ENCODE data around the gene KCNIP1. TPM values are rescaled to one million over a fixed set of nuclear protein-coding genes. Genes with fewer than 3 reads are reported as not detected.

Gene KCNIP1
- total and polyA plus RNA-seq, 2 of the 13 experiments (the other 11 are each of a cell fraction or from before 2014, with no cell fraction given) = not detected

DNA sequence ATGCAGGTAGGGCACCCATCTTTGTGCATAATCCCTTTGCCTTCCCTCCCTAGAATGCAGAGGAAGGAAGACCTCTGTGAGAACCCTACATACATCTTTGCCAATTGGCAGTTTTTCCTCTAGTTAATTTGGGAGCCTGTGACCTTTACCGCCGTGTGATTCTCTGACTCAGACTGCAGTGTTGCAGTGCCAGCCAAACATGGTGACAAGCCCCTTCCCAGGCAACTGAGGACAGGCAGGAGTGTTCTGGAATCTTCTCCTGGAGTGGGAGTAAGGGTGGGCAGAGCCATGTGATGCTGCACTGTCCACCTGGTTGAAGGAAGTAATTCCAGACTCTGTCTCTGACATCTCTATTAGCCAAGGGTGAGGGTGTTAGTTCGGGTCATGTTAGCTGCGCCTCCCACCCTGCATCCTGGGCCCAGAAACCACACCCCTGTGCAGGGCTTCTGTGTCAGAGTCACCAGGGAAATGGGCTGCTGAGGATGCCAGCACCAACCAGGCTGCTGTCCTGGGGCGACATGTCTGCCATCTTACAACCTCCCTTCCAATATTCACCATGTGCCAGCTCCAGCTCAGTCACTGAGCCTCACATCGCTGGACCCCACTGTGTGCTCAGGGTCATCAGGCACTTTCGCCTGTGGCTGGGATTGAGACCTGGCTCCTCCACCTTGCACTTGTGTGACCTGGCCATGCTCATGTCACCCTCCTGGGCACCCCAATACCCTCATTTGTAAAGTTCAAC lies 21.8 kb downstream of the KCNIP1 start:
- no peak overlapping the region for H3K27ac ChIP-seq (ENCODE audit: extremely low read length, insufficient read depth, low read length)
- ATAC-seq = no peak
- no peak overlapping the region for H3K4me3 ChIP-seq (replicated peaks in 1 of 3; ENCODE audit: insufficient read depth in 1 of 3, low read depth in 2 of 3, low read length in 3 of 3)
- no peak for FAIRE-seq
- no peaks in the 10 kb centered on the region for H3K79me2 ChIP-seq (ENCODE audit: insufficient read depth, low read length)
- intact Hi-C loops (cut with micrococcal nuclease; ENCODE audit: unreplicated experiment) = no loop called here
- ChIA-PET POLR2A (no interaction called here), CTCF (ENCODE audit: low intra/inter-chr PET ratio, low total read pairs) (no interaction called here)
- no peaks in the 10 kb centered on the region; a peak in 2 of 5 replicates for H3K27me3 ChIP-seq (ENCODE audit: control insufficient read depth in 1 of 2, insufficient read depth in 2 of 2, low read length in 2 of 2)
- in situ Hi-C loops (cut with HindIII; ENCODE audit: extremely low pct_ligation_motif_present, low pct_unique_long_range_greater_than_20kb) = no loop called here
- WGBS (ENCODE audit: low lambda C conversion rate) = 38% methylated on average over 5 of the region's 7 CpGs
- H2AFZ ChIP-seq (ENCODE audit: low read length) = no peak overlapping the region
- H3K9ac ChIP-seq (ENCODE audit: insufficient read depth, low read depth, low read length) = no peak overlapping the region
- H4K20me1 ChIP-seq (ENCODE audit: insufficient read depth, low read length) = no peaks in the 10 kb centered on the region
- DNase-seq (ENCODE audit: low spot score) = no peak
- no peak for TF ChIP-seq SIN3B (IDR thresholded peaks at IDR 0.05; ENCODE audit: low read length)
- TF ChIP-seq ELK4 (CRISPR knock-in tag; IDR thresholded peaks at IDR 0.05; ENCODE audit: borderline replicate concordance) = no peak
- TF ChIP-seq ZNF747 (CRISPR knock-in tag; IDR thresholded peaks at IDR 0.05; ENCODE audit: borderline replicate concordance) = no peak
- TF ChIP-seq ETS1 (CRISPR knock-in tag; IDR thresholded peaks at IDR 0.05) = no peak
- no peak for TF ChIP-seq ZNF124 (CRISPR knock-in tag; IDR thresholded peaks at IDR 0.05)
- no peak for TF ChIP-seq ZNF614 (CRISPR knock-in tag; IDR thresholded peaks at IDR 0.05; ENCODE audit: borderline replicate concordance)
- no peaks in the 10 kb centered on the region for H3K9me3 ChIP-seq (ENCODE audit: low read length)
- no peaks in the 10 kb centered on the region for H3K36me3 ChIP-seq (replicated peaks in 1 of 2; ENCODE audit: control insufficient read depth in 1 of 2, insufficient read depth in 2 of 2, low read length in 2 of 2)
- no peaks in the 10 kb centered on the region for H3K4me1 ChIP-seq (ENCODE audit: insufficient read depth, low read length)
- no peak overlapping the region for H3K4me2 ChIP-seq (ENCODE audit: low read depth, low read length)
- no TSS peak for BruUV-seq (replicated peaks)

Measured in HepG2 (cell line).